AG09319 (cell line): ENCODE results near the gene ACADSB.

ENCODE experiments used
- DNase-seq: peaks from one replicate; pipeline ENCODE4 v3.0.0-alpha.2; 2010; ENCODE audit warnings: low read depth; ENCODE audit errors: extremely low read depth
- CTCF ChIP-seq: IDR thresholded peaks from 2 replicates; pipeline ENCODE4 v1.5.1; 2011; ENCODE audit warnings: low read depth, mild to moderate bottlenecking, inconsistent platforms, low read length, moderate library complexity

Gene ACADSB

GRCh38 chr10:123073187-123073586 lies 64.4 kb downstream of the ACADSB start:
- no peak for DNase-seq
- no peak for TF ChIP-seq CTCF

- no peak for DNase-seq
- no peak for TF ChIP-seq CTCF
Measured at GRCh38 chr10:123074215-123074614, 65.4 kb downstream of the ACADSB start.

DNA sequence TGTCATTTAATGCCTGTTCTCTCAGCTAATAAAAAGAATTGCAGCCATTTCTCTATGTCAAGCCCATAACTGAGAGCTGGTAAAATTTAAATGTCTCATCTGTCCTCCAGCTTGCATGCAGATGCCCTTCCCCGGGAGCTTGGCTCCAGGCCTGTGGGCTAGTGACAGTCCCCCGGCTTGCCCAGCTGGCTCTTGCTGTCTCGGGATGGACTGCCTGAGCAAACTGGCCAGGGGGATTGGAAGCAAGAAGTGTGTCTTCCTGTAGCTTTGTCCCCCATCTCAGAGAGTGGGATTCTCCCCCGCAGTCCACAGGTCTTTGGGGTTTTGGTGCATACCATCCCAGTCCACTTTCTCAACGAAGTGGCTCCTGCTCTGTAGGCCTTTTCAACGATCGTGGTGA lies 73.1 kb downstream of the ACADSB start:
- TF ChIP-seq CTCF = no peak
- no peak for DNase-seq

- no peak for DNase-seq
- TF ChIP-seq CTCF = no peak
Measured at GRCh38 chr10:123083811-123084210, 75.0 kb downstream of the ACADSB start.

GRCh38 chr10:123086281-123086680 lies 77.5 kb downstream of the ACADSB start:
- DNase-seq = no peak
- no peak for TF ChIP-seq CTCF

GRCh38 chr10:123087348-123087747 lies 78.5 kb downstream of the ACADSB start:
- TF ChIP-seq CTCF = no peak
- DNase-seq = no peak

GRCh38 chr10:123087786-123088185 lies 79.0 kb downstream of the ACADSB start:
- no peak for DNase-seq
- no peak for TF ChIP-seq CTCF
